Measurements from ENCODE around the gene FTO.

DNA sequence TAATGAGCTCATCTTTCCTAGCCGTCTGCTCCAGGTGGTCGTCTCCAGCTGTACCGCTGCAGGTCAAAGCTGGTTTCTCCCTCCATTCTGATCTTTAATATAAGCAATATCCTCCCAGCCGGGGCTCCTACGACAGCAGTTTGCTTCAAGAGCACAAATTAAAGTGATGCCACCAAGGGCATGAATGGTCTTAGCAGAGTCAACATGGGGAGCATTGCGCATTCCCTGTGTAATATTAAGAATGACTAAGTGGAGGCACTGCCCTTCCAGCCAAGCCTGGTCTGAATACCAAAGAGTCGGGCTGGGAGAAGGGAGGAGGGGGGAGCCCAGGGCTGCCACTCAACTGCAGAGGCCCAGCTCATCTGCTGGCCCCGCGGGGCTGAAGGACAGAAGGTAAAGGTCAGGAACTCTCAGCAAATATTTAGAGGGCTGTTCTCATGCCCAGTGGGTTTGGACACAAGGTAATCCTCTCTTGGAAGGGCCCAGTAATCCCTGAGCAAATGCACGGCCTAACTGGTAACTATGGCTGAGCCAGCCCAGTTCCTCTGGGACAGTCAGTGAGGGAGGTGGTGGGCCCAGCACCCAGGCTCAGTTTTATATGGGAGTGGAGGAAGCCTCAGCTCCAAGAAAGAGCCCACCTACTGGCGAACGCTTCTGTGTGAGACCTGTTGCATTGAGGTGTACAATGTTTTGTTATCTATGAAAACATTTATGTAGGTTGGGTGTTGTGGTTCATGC lies 461.4 kb downstream of the FTO start:
- TF ChIP-seq POLR2AphosphoS5 (IDR thresholded peaks at IDR 0.05; ENCODE audit: low read depth, low read length): no peak
- no peak for TF ChIP-seq TAF1 (IDR thresholded peaks at IDR 0.05; ENCODE audit: borderline replicate concordance, insufficient read depth, low read length)
- TF ChIP-seq, protein P1, sequence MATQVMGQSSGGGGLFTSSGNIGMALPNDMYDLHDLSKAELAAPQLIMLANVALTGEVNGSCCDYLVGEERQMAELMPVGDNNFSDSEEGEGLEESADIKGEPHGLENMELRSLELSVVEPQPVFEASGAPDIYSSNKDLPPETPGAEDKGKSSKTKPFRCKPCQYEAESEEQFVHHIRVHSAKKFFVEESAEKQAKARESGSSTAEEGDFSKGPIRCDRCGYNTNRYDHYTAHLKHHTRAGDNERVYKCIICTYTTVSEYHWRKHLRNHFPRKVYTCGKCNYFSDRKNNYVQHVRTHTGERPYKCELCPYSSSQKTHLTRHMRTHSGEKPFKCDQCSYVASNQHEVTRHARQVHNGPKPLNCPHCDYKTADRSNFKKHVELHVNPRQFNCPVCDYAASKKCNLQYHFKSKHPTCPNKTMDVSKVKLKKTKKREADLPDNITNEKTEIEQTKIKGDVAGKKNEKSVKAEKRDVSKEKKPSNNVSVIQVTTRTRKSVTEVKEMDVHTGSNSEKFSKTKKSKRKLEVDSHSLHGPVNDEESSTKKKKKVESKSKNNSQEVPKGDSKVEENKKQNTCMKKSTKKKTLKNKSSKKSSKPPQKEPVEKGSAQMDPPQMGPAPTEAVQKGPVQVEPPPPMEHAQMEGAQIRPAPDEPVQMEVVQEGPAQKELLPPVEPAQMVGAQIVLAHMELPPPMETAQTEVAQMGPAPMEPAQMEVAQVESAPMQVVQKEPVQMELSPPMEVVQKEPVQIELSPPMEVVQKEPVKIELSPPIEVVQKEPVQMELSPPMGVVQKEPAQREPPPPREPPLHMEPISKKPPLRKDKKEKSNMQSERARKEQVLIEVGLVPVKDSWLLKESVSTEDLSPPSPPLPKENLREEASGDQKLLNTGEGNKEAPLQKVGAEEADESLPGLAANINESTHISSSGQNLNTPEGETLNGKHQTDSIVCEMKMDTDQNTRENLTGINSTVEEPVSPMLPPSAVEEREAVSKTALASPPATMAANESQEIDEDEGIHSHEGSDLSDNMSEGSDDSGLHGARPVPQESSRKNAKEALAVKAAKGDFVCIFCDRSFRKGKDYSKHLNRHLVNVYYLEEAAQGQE (IDR thresholded peaks at IDR 0.05; ENCODE audit: insufficient read depth in 1 of 2, low read depth in 2 of 2, low read length in 2 of 2): no peak

Data from PFSK-1 (cell line).